HG02798 (cell line): Measurements from ENCODE around the gene BUB3.

Experiments used
- ATAC-seq: cut with Tn5 transposase; IDR thresholded peaks from one replicate; pipeline ENCODE4 v1.9.1; 2021; ENCODE audit warnings: mild to moderate bottlenecking; ENCODE audit not compliant: unreplicated experiment, poor library complexity

BUB3 gene

GRCh38 chr10:123200531-123200930 lies 46.3 kb downstream of the BUB3 start:
- ATAC-seq, result no peak

DNA sequence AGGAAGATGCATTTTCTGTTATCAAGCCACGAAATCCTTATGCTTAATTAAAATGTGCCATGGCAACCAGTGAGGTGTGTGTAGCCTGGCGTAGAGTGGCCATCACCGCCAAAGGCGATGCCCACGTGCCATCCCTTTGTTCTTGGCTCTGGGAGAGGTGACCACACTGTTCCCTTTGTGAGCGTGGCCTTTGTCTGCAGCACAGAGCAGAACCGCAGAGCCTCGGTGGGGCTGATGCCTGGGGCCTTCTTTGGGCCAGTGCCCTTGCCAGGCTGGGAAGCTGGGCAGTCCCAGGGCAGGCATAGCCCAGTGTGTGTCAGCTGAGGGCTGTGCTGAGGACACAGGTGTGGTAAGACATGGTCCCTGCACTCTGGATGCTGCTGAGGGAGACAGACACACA lies 48.3 kb downstream of the BUB3 start:
- ATAC-seq, result no peak

DNA sequence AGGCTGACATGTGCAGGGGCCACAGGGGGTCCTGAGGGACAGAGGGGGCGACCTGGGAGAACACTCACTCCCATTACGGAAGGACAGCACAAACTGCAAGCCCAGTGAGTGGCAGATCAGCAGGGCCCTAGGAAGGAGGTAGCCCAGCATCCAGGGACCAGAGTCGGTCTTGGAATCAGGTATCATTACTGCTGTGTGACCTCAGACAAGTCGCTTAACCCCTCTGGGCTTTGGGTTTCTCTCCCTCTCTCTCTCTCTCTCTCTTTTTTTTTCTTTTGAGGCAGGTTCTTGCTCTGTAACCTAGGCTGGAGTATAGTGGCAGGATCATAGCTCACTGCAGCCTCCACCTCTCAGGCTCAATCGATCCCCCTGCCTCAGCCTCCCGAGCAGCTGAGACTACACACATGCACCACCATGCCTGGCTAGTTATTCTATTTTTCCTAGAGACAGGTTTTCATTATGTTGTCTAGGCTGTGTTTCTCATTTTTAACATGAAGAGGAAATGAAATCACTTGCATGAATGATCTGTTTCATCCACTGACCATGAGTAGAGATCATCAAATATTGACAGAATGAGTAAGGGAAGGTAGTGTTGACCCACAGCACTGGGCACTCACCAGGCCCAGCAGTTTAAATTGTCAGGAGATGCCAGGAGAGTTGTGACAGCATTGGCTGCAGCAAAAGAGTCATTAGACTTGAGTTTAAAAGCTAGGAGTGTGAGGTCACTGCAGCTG lies 49.4 kb downstream of the BUB3 start:
- ATAC-seq, result no peak

DNA sequence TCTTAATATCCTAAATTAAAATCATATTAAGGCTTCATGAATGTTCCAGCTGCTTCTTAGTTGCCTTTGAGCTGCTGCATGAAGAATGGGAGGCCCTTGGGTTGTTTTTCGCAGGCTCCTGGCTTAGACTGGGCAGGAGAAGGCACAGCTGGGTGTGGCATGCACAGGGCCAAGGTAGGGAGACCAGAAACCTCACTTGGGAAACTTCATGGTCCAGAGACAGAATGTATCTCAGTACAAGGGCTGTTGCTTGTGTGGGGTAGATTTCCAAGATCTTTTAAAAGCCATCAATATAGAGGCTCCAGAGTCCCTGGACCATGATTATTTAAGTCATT lies 49.9 kb downstream of the BUB3 start:
- ATAC-seq, result no peak

GRCh38 chr10:123205041-123205440 lies 50.8 kb downstream of the BUB3 start:
- ATAC-seq, result no peak

- no peak for ATAC-seq
Measured at GRCh38 chr10:123212063-123212462, 57.9 kb downstream of the BUB3 start.

DNA sequence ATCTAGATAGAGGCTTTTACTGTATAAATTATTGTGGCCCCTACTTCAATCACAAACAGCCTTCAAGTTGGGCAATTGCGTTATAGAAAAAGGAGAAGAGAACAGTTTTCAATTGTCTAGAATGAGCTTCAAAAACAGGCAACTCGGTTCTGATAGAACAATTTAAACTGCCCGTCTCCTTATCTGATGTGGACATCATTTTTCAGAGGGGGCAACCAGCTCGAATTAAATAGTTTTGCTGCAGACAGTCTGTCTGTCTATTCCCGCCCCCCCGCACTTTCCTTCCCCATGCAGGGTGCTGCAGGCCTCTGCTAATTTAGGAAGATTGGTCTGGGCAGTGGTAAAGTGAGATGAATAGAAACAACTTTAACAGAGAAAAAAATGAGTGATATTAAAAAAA lies 58.4 kb downstream of the BUB3 start:
- ATAC-seq, result no peak

GRCh38 chr10:123213192-123213591 lies 59.0 kb downstream of the BUB3 start:
- ATAC-seq, result no peak
